ENCODE data around the gene CBLL1. TPM values are rescaled to one million over a fixed set of nuclear protein-coding genes. Genes with fewer than 3 reads are reported as not detected.

Gene CBLL1, protein sequence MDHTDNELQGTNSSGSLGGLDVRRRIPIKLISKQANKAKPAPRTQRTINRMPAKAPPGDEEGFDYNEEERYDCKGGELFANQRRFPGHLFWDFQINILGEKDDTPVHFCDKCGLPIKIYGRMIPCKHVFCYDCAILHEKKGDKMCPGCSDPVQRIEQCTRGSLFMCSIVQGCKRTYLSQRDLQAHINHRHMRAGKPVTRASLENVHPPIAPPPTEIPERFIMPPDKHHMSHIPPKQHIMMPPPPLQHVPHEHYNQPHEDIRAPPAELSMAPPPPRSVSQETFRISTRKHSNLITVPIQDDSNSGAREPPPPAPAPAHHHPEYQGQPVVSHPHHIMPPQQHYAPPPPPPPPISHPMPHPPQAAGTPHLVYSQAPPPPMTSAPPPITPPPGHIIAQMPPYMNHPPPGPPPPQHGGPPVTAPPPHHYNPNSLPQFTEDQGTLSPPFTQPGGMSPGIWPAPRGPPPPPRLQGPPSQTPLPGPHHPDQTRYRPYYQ
- total RNA-seq: 18.3 TPM

GRCh38 chr7:107743567-107744344 lies at the start of gene CBLL1:
Gene CBLL1, plus strand, starts transcription at chr7:107744142. Its CDS starts 22 bp downstream, at chr7:107744164.
- Histone ChIP-seq H3K36me3 (ENCODE audit: control insufficient read depth in 3 of 3, insufficient read depth in 3 of 3, low read length in 3 of 3) (peaks cover 0 to under 1% (median 0%) of the 10 kb centered on the region in 3 donors), H3K27me3 (ENCODE audit: control insufficient read depth in 3 of 3, insufficient read depth in 3 of 3, low read length in 3 of 3) (no peaks in the 10 kb centered on the region), H3K4me3 (ENCODE audit: low read length in 3 of 3) (peak within 1 kb of the TSS; percentile 95 to 97 (median 97)), H3K4me1 (ENCODE audit: control insufficient read depth in 3 of 3, insufficient read depth in 3 of 3, low read length in 3 of 3) (peaks cover 24 to 27% (median 26%) of the 10 kb centered on the region in 3 donors), H3K9ac (ENCODE audit: low read depth in 1 of 3, low read length in 3 of 3) (peak within 1 kb of the TSS; percentile 95 to 99 (median 98)), H3K27ac (ENCODE audit: low read depth, low read length) (peak within 1 kb of the TSS; percentile 98), H3K9me3 (ENCODE audit: control insufficient read depth in 3 of 3, low read length in 3 of 3) (no peaks in the 10 kb centered on the region)

DNA sequence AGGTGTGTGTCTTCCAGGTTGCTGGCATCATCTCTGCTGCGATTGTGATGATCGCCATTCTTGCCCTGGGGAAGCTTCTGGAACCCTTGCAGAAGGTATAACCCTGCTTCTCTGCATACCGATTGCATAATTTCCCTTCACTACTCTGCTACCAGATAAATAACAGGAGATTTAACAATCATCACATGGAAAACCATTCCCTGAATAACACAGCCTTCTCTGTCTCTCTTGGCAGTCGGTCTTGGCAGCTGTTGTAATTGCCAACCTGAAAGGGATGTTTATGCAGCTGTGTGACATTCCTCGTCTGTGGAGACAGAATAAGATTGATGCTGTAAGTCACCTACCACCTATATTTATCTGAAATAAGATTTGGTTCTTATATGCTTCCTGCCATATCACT lies 49.6 kb upstream of the CBLL1 start:
- peaks cover 8 to 18% (median 14%) of the 10 kb centered on the region in 3 donors for H3K4me1 ChIP-seq (ENCODE audit: control insufficient read depth in 3 of 3, insufficient read depth in 3 of 3, low read length in 3 of 3)
- no peaks in the 10 kb centered on the region for H3K36me3 ChIP-seq (ENCODE audit: control insufficient read depth in 3 of 3, insufficient read depth in 3 of 3, low read length in 3 of 3)
- no peaks in the 10 kb centered on the region for H3K9me3 ChIP-seq (ENCODE audit: control insufficient read depth in 3 of 3, low read length in 3 of 3)
- no peak overlapping the region for H3K4me3 ChIP-seq (ENCODE audit: low read length in 3 of 3)
- H3K9ac ChIP-seq (ENCODE audit: low read depth in 1 of 3, low read length in 3 of 3): no peak overlapping the region
- H3K27me3 ChIP-seq (ENCODE audit: control insufficient read depth in 3 of 3, insufficient read depth in 3 of 3, low read length in 3 of 3): no peaks in the 10 kb centered on the region
- no peak overlapping the region for H3K27ac ChIP-seq (ENCODE audit: low read depth, low read length)

- H3K27me3 ChIP-seq (ENCODE audit: control insufficient read depth in 3 of 3, insufficient read depth in 3 of 3, low read length in 3 of 3): no peaks in the 10 kb centered on the region
- H3K27ac ChIP-seq (ENCODE audit: low read depth, low read length): no peak overlapping the region
- no peak overlapping the region for H3K4me3 ChIP-seq (ENCODE audit: low read length in 3 of 3)
- peaks cover 8 to 18% (median 9%) of the 10 kb centered on the region in 3 donors for H3K4me1 ChIP-seq (ENCODE audit: control insufficient read depth in 3 of 3, insufficient read depth in 3 of 3, low read length in 3 of 3)
- no peaks in the 10 kb centered on the region for H3K36me3 ChIP-seq (ENCODE audit: control insufficient read depth in 3 of 3, insufficient read depth in 3 of 3, low read length in 3 of 3)
- no peaks in the 10 kb centered on the region for H3K9me3 ChIP-seq (ENCODE audit: control insufficient read depth in 3 of 3, low read length in 3 of 3)
- no peak overlapping the region for H3K9ac ChIP-seq (ENCODE audit: low read depth in 1 of 3, low read length in 3 of 3)
These were observed 47.5 kb upstream of the CBLL1 start for GRCh38 chr7:107696330-107696946.

GRCh38 chr7:107697321-107698049 lies 46.5 kb upstream of the CBLL1 start:
- no peak overlapping the region for H3K27ac ChIP-seq (ENCODE audit: low read depth, low read length)
- H3K4me3 ChIP-seq (ENCODE audit: low read length in 3 of 3): no peak overlapping the region
- H3K27me3 ChIP-seq (ENCODE audit: control insufficient read depth in 3 of 3, insufficient read depth in 3 of 3, low read length in 3 of 3): no peaks in the 10 kb centered on the region
- no peaks in the 10 kb centered on the region for H3K9me3 ChIP-seq (ENCODE audit: control insufficient read depth in 3 of 3, low read length in 3 of 3)
- H3K4me1 ChIP-seq (ENCODE audit: control insufficient read depth in 3 of 3, insufficient read depth in 3 of 3, low read length in 3 of 3): peaks cover 4 to 14% (median 9%) of the 10 kb centered on the region in 3 donors
- H3K9ac ChIP-seq (ENCODE audit: low read depth in 1 of 3, low read length in 3 of 3): no peak overlapping the region
- H3K36me3 ChIP-seq (ENCODE audit: control insufficient read depth in 3 of 3, insufficient read depth in 3 of 3, low read length in 3 of 3): no peaks in the 10 kb centered on the region

DNA sequence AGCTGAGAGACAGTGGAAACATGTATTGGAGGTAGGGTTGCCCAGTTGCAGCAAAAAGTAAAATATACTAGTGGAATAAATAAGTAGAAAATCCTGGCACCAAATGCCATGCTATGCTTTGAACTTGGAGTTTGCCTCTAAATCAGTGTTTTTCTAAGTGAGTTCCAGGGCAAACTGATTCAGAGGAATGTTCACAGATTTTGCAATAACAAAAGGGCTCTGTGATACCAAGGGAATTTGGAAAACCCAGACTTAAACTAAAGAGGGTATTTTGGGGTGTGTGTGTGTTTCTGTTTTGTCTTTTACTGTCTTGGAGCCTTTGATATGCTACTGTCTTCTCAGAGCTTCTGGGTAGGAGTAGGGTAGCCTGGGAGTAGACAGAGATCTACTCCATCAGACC lies 43.4 kb upstream of the CBLL1 start:
- Histone ChIP-seq H3K4me3 (ENCODE audit: low read length in 3 of 3) (no peak overlapping the region), H3K27me3 (ENCODE audit: control insufficient read depth in 3 of 3, insufficient read depth in 3 of 3, low read length in 3 of 3) (no peaks in the 10 kb centered on the region), H3K27ac (ENCODE audit: low read depth, low read length) (no peak overlapping the region), H3K36me3 (ENCODE audit: control insufficient read depth in 3 of 3, insufficient read depth in 3 of 3, low read length in 3 of 3) (no peaks in the 10 kb centered on the region), H3K9ac (ENCODE audit: low read depth in 1 of 3, low read length in 3 of 3) (no peak overlapping the region), H3K4me1 (ENCODE audit: control insufficient read depth in 3 of 3, insufficient read depth in 3 of 3, low read length in 3 of 3) (no peaks in the 10 kb centered on the region), H3K9me3 (ENCODE audit: control insufficient read depth in 3 of 3, low read length in 3 of 3) (no peaks in the 10 kb centered on the region)

DNA sequence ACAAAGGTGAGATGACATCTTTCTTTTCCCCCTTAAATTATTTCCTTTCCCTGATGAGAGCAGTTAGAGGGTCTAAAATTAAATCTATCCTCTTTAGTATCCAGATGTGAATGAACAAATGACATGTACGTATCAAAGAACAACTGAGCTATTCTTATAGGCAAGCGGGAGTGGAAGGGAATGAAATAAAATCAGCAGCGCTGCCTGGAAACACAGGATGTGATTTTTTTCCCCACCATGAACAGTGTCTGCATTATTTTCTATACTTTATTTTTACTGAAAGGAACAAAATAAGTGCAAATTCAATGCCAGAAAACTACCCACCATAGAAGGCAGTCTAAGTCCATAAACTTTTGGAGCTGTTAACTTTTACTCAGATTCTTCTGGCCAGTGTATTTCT lies 42.8 kb upstream of the CBLL1 start:
- Histone ChIP-seq H3K27ac (ENCODE audit: low read depth, low read length) (no peak overlapping the region), H3K36me3 (ENCODE audit: control insufficient read depth in 3 of 3, insufficient read depth in 3 of 3, low read length in 3 of 3) (no peaks in the 10 kb centered on the region), H3K9ac (ENCODE audit: low read depth in 1 of 3, low read length in 3 of 3) (no peak overlapping the region), H3K27me3 (ENCODE audit: control insufficient read depth in 3 of 3, insufficient read depth in 3 of 3, low read length in 3 of 3) (no peaks in the 10 kb centered on the region), H3K4me1 (ENCODE audit: control insufficient read depth in 3 of 3, insufficient read depth in 3 of 3, low read length in 3 of 3) (no peaks in the 10 kb centered on the region), H3K9me3 (ENCODE audit: control insufficient read depth in 3 of 3, low read length in 3 of 3) (no peaks in the 10 kb centered on the region), H3K4me3 (ENCODE audit: low read length in 3 of 3) (no peak overlapping the region)

DNA sequence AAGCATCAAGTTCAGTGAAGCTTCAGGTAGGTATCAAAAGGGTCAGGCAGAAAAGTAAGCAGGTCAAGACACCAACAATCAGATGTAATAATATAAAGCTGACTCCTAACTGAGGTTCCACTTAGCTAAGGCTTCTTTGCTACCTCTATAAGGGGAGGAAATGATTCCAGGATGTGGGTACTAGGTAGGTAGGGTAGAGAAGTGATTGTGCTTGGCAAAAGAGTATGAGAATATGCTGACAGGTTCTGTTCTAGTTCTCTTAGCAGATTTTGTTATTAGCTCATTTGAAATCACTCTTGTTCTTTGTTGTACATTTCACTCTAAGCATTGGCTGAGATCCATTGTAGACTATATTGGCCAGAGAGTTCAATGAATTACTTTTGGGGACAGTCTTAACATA lies 40.7 kb upstream of the CBLL1 start:
- Histone ChIP-seq H3K27ac (ENCODE audit: low read depth, low read length) (no peak overlapping the region), H3K9ac (ENCODE audit: low read depth in 1 of 3, low read length in 3 of 3) (no peak overlapping the region), H3K27me3 (ENCODE audit: control insufficient read depth in 3 of 3, insufficient read depth in 3 of 3, low read length in 3 of 3) (no peaks in the 10 kb centered on the region), H3K4me3 (ENCODE audit: low read length in 3 of 3) (no peak overlapping the region), H3K4me1 (ENCODE audit: control insufficient read depth in 3 of 3, insufficient read depth in 3 of 3, low read length in 3 of 3) (no peaks in the 10 kb centered on the region), H3K9me3 (ENCODE audit: control insufficient read depth in 3 of 3, low read length in 3 of 3) (no peaks in the 10 kb centered on the region), H3K36me3 (ENCODE audit: control insufficient read depth in 3 of 3, insufficient read depth in 3 of 3, low read length in 3 of 3) (no peaks in the 10 kb centered on the region)

DNA sequence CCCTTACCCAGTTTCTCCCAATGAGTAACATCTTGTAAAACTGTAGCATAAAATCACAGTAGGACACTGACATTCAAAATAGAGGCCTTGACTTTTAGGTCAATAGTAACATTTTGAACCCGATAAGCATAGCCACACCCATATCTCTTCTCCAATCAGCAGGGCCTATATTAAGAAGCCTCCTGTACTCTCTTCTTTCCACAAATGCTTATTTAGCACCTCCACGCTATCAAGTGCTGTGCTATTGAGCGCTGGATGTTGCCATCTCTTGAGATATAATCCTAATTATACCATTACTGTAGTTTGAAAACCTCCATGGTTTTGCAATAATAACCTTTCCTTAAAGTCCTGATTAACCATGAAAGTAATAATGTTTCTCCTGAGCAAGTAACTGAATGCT lies 40.1 kb upstream of the CBLL1 start:
- H3K4me3 ChIP-seq (ENCODE audit: low read length in 3 of 3): no peak overlapping the region
- H3K4me1 ChIP-seq (ENCODE audit: control insufficient read depth in 3 of 3, insufficient read depth in 3 of 3, low read length in 3 of 3): no peaks in the 10 kb centered on the region
- no peaks in the 10 kb centered on the region for H3K27me3 ChIP-seq (ENCODE audit: control insufficient read depth in 3 of 3, insufficient read depth in 3 of 3, low read length in 3 of 3)
- H3K27ac ChIP-seq (ENCODE audit: low read depth, low read length): no peak overlapping the region
- no peaks in the 10 kb centered on the region for H3K36me3 ChIP-seq (ENCODE audit: control insufficient read depth in 3 of 3, insufficient read depth in 3 of 3, low read length in 3 of 3)
- no peak overlapping the region for H3K9ac ChIP-seq (ENCODE audit: low read depth in 1 of 3, low read length in 3 of 3)
- H3K9me3 ChIP-seq (ENCODE audit: control insufficient read depth in 3 of 3, low read length in 3 of 3): no peaks in the 10 kb centered on the region

DNA sequence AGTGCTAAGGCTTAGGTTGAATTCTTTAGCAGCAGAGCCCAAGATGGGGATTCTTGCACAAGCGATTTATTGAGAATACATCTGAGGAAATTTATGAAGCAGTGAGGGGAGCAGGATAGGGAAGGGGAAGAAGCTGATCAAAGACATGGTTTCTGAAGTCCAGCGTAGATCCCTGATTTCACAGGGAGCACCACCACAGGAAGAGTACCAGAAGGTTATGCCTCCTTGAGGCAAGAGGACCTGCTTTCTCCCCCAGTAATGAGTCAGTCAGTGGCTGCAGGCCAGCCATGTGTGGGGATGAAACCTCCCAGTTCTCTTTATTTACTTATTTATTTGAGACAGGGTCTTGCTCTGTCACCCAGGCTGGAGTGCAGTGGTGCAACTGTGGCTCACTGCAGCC lies 35.0 kb upstream of the CBLL1 start:
- Histone ChIP-seq H3K36me3 (ENCODE audit: control insufficient read depth in 3 of 3, insufficient read depth in 3 of 3, low read length in 3 of 3) (no peaks in the 10 kb centered on the region), H3K27me3 (ENCODE audit: control insufficient read depth in 3 of 3, insufficient read depth in 3 of 3, low read length in 3 of 3) (no peaks in the 10 kb centered on the region)

More for the DNA sequence above, 35.0 kb upstream of the CBLL1 start:
- Histone ChIP-seq H3K4me3 (ENCODE audit: low read length in 3 of 3) (no peak overlapping the region), H3K4me1 (ENCODE audit: control insufficient read depth in 3 of 3, insufficient read depth in 3 of 3, low read length in 3 of 3) (no peaks in the 10 kb centered on the region), H3K9me3 (ENCODE audit: control insufficient read depth in 3 of 3, low read length in 3 of 3) (no peaks in the 10 kb centered on the region), H3K27ac (ENCODE audit: low read depth, low read length) (no peak overlapping the region), H3K9ac (ENCODE audit: low read depth in 1 of 3, low read length in 3 of 3) (no peak overlapping the region)

Measured in skeletal muscle tissue (tissue), 4 donors.